WTC11 (cell line): ENCODE data around the gene ANKRD11.

Experiments
- CTCF ChIP-seq: fragments of 200-600 bp; IDR thresholded peaks from 2 replicates; pipeline ENCODE4 v1.8.0; 2022; ENCODE audit warnings: antibody characterized with exemption
- MAX ChIP-seq: sonication (generic); formaldehyde crosslinking; IDR thresholded peaks from 2 replicates; pipeline ENCODE4 v1.8.0; 2022; ENCODE audit warnings: mild to moderate bottlenecking, missing genetic modification reagents
- ZBTB43 ChIP-seq: sonication (generic); formaldehyde crosslinking; IDR thresholded peaks from 2 replicates; pipeline ENCODE4 v1.8.1; 2023; ENCODE audit warnings: mild to moderate bottlenecking, missing genetic modification reagents

GRCh38 chr16:89273741-89274472, 216.5 kb downstream of the ANKRD11 start:
- no peak for TF ChIP-seq CTCF
- no peak for TF ChIP-seq ZBTB43 (CRISPR knock-in tag)
- TF ChIP-seq MAX, result no peak
